ENCODE measurements around the gene CPSF4L. TPM values are rescaled to one million over a fixed set of nuclear protein-coding genes. Genes with fewer than 3 reads are reported as not detected.

Gene CPSF4L
- total and polyA plus RNA-seq, 2 of the 13 experiments (the other 11 are each of a cell fraction or from before 2014, with no cell fraction given): 0.73 to 1.6 TPM

DNA sequence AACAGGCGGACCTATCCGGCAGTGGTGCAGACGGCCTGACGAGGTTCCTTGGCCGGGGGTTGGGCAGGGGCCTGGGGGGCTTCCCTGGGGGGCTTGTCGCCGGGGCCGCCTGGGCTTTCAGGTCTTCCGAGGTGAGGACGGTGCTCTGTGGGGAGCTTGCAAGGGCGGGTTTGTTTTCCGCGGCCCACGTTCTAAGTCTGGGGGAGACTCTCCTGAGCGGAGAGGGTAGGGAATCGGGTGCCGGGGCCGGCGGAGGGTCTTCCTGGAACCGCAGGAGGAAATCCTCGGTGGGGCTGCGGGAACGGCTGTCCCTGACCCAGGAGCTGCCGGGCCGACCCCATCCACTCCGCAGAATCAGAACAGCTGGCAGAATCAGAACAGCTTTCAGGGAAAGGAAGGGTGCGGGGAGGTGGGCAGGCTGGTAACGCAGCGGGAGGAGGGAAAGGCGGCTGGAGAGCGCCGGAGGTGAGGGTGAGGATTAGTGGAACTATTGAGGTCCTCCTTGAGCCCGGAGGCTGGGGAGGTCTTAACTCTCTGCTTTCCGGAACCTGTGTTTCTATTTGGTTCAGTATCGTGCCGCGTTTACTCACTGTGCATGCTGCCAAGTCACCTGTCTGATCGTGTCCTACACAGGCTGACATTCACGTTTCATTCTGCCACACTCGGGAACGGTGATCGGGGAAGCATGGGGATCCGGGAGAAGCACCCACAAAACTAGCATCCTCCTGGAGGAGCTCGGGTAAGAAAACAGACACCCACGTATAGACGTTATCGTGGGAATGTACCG, 28.9 kb downstream of the CPSF4L start (continued):
- TF ChIP-seq, protein P1, sequence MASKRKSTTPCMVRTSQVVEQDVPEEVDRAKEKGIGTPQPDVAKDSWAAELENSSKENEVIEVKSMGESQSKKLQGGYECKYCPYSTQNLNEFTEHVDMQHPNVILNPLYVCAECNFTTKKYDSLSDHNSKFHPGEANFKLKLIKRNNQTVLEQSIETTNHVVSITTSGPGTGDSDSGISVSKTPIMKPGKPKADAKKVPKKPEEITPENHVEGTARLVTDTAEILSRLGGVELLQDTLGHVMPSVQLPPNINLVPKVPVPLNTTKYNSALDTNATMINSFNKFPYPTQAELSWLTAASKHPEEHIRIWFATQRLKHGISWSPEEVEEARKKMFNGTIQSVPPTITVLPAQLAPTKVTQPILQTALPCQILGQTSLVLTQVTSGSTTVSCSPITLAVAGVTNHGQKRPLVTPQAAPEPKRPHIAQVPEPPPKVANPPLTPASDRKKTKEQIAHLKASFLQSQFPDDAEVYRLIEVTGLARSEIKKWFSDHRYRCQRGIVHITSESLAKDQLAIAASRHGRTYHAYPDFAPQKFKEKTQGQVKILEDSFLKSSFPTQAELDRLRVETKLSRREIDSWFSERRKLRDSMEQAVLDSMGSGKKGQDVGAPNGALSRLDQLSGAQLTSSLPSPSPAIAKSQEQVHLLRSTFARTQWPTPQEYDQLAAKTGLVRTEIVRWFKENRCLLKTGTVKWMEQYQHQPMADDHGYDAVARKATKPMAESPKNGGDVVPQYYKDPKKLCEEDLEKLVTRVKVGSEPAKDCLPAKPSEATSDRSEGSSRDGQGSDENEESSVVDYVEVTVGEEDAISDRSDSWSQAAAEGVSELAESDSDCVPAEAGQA (IDR thresholded peaks at IDR 0.05; ENCODE audit: low read depth): no peak
- TF ChIP-seq, protein P1 (CRISPR knock-in tag; IDR thresholded peaks at IDR 0.05; ENCODE audit: borderline replicate concordance): no peak
- no peak for TF ChIP-seq HDAC2 (CRISPR knock-in tag; IDR thresholded peaks at IDR 0.05)
- TF ChIP-seq, protein P2, sequence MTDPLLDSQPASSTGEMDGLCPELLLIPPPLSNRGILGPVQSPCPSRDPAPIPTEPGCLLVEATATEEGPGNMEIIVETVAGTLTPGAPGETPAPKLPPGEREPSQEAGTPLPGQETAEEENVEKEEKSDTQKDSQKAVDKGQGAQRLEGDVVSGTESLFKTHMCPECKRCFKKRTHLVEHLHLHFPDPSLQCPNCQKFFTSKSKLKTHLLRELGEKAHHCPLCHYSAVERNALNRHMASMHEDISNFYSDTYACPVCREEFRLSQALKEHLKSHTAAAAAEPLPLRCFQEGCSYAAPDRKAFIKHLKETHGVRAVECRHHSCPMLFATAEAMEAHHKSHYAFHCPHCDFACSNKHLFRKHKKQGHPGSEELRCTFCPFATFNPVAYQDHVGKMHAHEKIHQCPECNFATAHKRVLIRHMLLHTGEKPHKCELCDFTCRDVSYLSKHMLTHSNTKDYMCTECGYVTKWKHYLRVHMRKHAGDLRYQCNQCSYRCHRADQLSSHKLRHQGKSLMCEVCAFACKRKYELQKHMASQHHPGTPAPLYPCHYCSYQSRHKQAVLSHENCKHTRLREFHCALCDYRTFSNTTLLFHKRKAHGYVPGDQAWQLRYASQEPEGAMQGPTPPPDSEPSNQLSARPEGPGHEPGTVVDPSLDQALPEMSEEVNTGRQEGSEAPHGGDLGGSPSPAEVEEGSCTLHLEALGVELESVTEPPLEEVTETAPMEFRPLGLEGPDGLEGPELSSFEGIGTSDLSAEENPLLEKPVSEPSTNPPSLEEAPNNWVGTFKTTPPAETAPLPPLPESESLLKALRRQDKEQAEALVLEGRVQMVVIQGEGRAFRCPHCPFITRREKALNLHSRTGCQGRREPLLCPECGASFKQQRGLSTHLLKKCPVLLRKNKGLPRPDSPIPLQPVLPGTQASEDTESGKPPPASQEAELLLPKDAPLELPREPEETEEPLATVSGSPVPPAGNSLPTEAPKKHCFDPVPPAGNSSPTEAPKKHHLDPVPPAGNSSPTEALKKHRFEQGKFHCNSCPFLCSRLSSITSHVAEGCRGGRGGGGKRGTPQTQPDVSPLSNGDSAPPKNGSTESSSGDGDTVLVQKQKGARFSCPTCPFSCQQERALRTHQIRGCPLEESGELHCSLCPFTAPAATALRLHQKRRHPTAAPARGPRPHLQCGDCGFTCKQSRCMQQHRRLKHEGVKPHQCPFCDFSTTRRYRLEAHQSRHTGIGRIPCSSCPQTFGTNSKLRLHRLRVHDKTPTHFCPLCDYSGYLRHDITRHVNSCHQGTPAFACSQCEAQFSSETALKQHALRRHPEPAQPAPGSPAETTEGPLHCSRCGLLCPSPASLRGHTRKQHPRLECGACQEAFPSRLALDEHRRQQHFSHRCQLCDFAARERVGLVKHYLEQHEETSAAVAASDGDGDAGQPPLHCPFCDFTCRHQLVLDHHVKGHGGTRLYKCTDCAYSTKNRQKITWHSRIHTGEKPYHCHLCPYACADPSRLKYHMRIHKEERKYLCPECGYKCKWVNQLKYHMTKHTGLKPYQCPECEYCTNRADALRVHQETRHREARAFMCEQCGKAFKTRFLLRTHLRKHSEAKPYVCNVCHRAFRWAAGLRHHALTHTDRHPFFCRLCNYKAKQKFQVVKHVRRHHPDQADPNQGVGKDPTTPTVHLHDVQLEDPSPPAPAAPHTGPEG (CRISPR knock-in tag; IDR thresholded peaks at IDR 0.05): no peak
- TF ChIP-seq YEATS2 (CRISPR knock-in tag; IDR thresholded peaks at IDR 0.05; ENCODE audit: borderline replicate concordance): no peak
- TF ChIP-seq, protein P3, sequence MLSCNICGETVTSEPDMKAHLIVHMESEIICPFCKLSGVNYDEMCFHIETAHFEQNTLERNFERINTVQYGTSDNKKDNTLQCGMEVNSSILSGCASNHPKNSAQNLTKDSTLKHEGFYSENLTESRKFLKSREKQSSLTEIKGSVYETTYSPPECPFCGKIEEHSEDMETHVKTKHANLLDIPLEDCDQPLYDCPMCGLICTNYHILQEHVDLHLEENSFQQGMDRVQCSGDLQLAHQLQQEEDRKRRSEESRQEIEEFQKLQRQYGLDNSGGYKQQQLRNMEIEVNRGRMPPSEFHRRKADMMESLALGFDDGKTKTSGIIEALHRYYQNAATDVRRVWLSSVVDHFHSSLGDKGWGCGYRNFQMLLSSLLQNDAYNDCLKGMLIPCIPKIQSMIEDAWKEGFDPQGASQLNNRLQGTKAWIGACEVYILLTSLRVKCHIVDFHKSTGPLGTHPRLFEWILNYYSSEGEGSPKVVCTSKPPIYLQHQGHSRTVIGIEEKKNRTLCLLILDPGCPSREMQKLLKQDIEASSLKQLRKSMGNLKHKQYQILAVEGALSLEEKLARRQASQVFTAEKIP (CRISPR knock-in tag; IDR thresholded peaks at IDR 0.05; ENCODE audit: borderline replicate concordance): no peak
- no peak for TF ChIP-seq ZNF703 (CRISPR knock-in tag; IDR thresholded peaks at IDR 0.05; ENCODE audit: borderline replicate concordance)
- TF ChIP-seq ZNF891 (CRISPR knock-in tag; IDR thresholded peaks at IDR 0.05): no peak
- TF ChIP-seq REL (CRISPR knock-in tag; conservative IDR thresholded peaks at IDR 0.05): no peak
- TF ChIP-seq ZBTB7B (CRISPR knock-in tag; IDR thresholded peaks at IDR 0.05): peak; percentile 25
- no peak for TF ChIP-seq ZNF124 (CRISPR knock-in tag; IDR thresholded peaks at IDR 0.05)

Measured in HepG2 (cell line).